Measurements from ENCODE around the gene CNTFR. TPM values are rescaled to one million over a fixed set of nuclear protein-coding genes. Genes with fewer than 3 reads are reported as not detected.

CNTFR gene
- total RNA-seq, 1 experiment from 2014 or later, result 2.7 TPM

GRCh38 chr9:34568133-34568532 lies 21.4 kb downstream of the CNTFR start:
- TF ChIP-seq SIN3A (IDR thresholded peaks at IDR 0.05; ENCODE audit: borderline replicate concordance, insufficient read depth, low read depth, low read length) (no peak), TCF7L2 (IDR thresholded peaks at IDR 0.05; ENCODE audit: low read depth, low read length) (no peak), REST (IDR thresholded peaks at IDR 0.05; ENCODE audit: insufficient read depth in 1 of 2, low read depth in 2 of 2, low read length in 1 of 2) (no peak), POLR2AphosphoS5 (IDR thresholded peaks at IDR 0.05; ENCODE audit: low read depth, low read length) (no peak), CTCF (IDR thresholded peaks at IDR 0.05) (no peak)
- H3K4me3 ChIP-seq (ENCODE audit: low read depth in 2 of 2, low read length in 2 of 2), result no peak overlapping the region
- no peaks in the 10 kb centered on the region for H3K4me1 ChIP-seq (ENCODE audit: control insufficient read depth, insufficient read depth, low read length)
- H3K36me3 ChIP-seq (ENCODE audit: control insufficient read depth, insufficient read depth, low read length), result no peaks in the 10 kb centered on the region
- BruUV-seq (replicated peaks), result no TSS peak
- intact Hi-C loops (cut with micrococcal nuclease; ENCODE audit: unreplicated experiment) (no loop called here), in situ Hi-C loops (cut with HindIII; ENCODE audit: low pct_unique_long_range_greater_than_20kb, low sequenced_read_pairs) (no loop called here)
- no peaks in the 10 kb centered on the region for H3K9me3 ChIP-seq (ENCODE audit: control insufficient read depth, insufficient read depth, low read depth, low read length)
- CTCF ChIA-PET, result no interaction called here
- DNase-seq (ENCODE audit: low read depth, low spot score), result no peak
- no peaks in the 10 kb centered on the region for H3K27me3 ChIP-seq (ENCODE audit: control insufficient read depth, insufficient read depth, low read length)
- H3K27ac ChIP-seq (ENCODE audit: low read length), result no peak overlapping the region
- ATAC-seq, result no peak
- POLR2A ChIA-PET, result no interaction called here

GRCh38 chr9:34566972-34567371 lies 22.6 kb downstream of the CNTFR start:
- Histone ChIP-seq H3K4me3 (ENCODE audit: low read depth in 2 of 2, low read length in 2 of 2) (no peak overlapping the region), H3K27me3 (ENCODE audit: control insufficient read depth, insufficient read depth, low read length) (no peaks in the 10 kb centered on the region), H3K9me3 (ENCODE audit: control insufficient read depth, insufficient read depth, low read depth, low read length) (no peaks in the 10 kb centered on the region), H3K4me1 (ENCODE audit: control insufficient read depth, insufficient read depth, low read length) (no peaks in the 10 kb centered on the region), H3K36me3 (ENCODE audit: control insufficient read depth, insufficient read depth, low read length) (no peaks in the 10 kb centered on the region), H3K27ac (ENCODE audit: low read length) (no peak overlapping the region)
- no peak for ATAC-seq
- BruUV-seq (replicated peaks), result no TSS peak
- no peak for DNase-seq (ENCODE audit: low read depth, low spot score)
- POLR2A ChIA-PET, result no interaction called here
- in situ Hi-C loops (cut with HindIII; ENCODE audit: low pct_unique_long_range_greater_than_20kb, low sequenced_read_pairs) (no loop called here), intact Hi-C loops (cut with micrococcal nuclease; ENCODE audit: unreplicated experiment) (no loop called here)
- no peak for TF ChIP-seq TCF7L2 (IDR thresholded peaks at IDR 0.05; ENCODE audit: low read depth, low read length)
- no peak for TF ChIP-seq SIN3A (IDR thresholded peaks at IDR 0.05; ENCODE audit: borderline replicate concordance, insufficient read depth, low read depth, low read length)
- no peak for TF ChIP-seq POLR2AphosphoS5 (IDR thresholded peaks at IDR 0.05; ENCODE audit: low read depth, low read length)
- TF ChIP-seq CTCF (IDR thresholded peaks at IDR 0.05), result no peak
- no peak for TF ChIP-seq REST (IDR thresholded peaks at IDR 0.05; ENCODE audit: insufficient read depth in 1 of 2, low read depth in 2 of 2, low read length in 1 of 2)
- CTCF ChIA-PET, result no interaction called here
